RWPE1 (cell line): ENCODE measurements around the gene WDR91.
"Not testable (repeated sequence)": the region's sequence is repeated elsewhere in the genome, so short reads cannot be mapped to it uniquely, and the experiment has no call there.

Experiments used
- CTCF ChIA-PET: fragments of 350-600 bp; sonication (Branson Sonifier 250); formaldehyde crosslinking; extraction: SDS; loops from one replicate; lab custom pipeline; 2021; lab: Yijun Ruan, JAX
- POLR2A ChIA-PET: fragments of 400-600 bp; formaldehyde crosslinking; extraction: SDS; loops from one replicate; lab custom pipeline; 2020; ENCODE audit warnings: antibody characterized with exemption; ENCODE audit not compliant: low non-redundant PET; lab: Yijun Ruan, JAX
- DNase-seq: peaks from one replicate; pipeline ENCODE4 v3.0.0; 2012; ENCODE audit warnings: low spot score
- H3K27ac ChIP-seq: fragments of 450-650 bp; 2 replicates; pipeline ENCODE4 v1.5.1; 2017
- TF ChIP-seq, protein P1 (sequence below): fragments of 450-650 bp; conservative IDR thresholded peaks from 2 replicates; pipeline ENCODE4 v1.5.1; 2017; ENCODE audit warnings: low read depth, mild to moderate bottlenecking

The WDR91 gene

DNA sequence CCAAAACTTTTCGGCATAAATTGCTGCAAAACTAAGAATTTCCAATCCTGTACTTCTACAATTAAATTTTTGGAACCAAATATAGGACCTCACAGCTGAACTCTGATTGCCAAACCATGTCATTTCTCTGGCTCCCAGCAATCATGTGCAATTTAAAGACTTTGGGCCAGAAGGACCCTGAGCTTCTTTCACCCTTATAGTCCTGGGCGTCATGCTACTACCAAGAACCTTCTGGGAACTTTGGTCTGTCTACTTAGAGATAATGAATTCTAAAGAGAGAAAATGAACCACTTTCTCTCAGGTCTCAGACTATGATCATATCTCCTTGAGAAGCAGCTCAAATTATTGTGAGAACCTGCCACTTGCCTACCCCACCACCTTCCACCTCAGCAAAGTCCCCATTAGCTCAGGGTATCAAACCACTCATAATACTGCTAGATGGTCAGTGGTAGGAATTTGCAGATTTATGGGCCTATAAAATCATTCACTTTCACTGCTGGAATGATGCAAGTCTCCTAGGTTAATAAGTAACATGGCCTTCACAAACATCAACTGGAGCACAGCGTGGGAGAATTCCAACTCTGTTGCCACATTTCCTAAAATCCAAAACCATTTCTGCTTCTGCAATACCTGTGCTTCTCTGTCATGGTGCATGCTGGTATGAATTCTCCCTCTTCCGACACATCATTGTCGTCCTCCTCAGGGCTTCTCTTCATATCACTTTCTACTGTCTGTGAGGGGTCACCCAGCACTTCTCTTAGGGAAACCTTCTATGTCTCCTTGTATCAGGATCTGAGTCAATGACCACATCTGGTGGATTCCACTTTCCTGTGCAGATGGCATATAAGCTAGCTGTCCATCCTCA lies 6.6 kb upstream of the WDR91 start:
- POLR2A ChIA-PET, result no interaction called here
- no peak for DNase-seq
- TF ChIP-seq, protein P1, sequence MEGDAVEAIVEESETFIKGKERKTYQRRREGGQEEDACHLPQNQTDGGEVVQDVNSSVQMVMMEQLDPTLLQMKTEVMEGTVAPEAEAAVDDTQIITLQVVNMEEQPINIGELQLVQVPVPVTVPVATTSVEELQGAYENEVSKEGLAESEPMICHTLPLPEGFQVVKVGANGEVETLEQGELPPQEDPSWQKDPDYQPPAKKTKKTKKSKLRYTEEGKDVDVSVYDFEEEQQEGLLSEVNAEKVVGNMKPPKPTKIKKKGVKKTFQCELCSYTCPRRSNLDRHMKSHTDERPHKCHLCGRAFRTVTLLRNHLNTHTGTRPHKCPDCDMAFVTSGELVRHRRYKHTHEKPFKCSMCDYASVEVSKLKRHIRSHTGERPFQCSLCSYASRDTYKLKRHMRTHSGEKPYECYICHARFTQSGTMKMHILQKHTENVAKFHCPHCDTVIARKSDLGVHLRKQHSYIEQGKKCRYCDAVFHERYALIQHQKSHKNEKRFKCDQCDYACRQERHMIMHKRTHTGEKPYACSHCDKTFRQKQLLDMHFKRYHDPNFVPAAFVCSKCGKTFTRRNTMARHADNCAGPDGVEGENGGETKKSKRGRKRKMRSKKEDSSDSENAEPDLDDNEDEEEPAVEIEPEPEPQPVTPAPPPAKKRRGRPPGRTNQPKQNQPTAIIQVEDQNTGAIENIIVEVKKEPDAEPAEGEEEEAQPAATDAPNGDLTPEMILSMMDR, result no peak
- no peak overlapping the region for H3K27ac ChIP-seq
- CTCF ChIA-PET, result interaction anchor here (0.5 kb wide), 1 partner anchor 226 kb away, joined by 5 read pairs; no protein-coding TSS in a partner anchor

DNA sequence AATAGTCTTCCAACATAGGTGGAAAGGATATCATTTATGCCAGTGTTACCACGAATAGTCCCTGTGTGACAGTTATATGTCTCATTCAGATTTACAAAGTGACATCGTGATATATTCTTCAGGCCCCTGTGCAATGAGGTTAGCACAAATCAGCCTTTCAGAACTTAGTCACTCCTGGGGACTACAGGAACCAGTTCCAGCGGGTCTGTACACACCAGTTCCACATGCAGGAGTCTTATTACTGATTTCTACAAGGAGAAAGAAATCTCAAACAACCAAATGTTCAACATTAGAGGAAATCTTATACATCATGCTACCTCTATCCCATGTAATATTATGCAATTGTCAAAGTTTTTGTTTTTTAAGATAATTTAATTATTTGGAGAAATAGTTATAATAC lies 4.4 kb upstream of the WDR91 start:
- DNase-seq, result no peak
- no peak overlapping the region for H3K27ac ChIP-seq
- TF ChIP-seq, protein P1, result no peak
- POLR2A ChIA-PET, result no interaction called here
- CTCF ChIA-PET, result no interaction called here

DNA sequence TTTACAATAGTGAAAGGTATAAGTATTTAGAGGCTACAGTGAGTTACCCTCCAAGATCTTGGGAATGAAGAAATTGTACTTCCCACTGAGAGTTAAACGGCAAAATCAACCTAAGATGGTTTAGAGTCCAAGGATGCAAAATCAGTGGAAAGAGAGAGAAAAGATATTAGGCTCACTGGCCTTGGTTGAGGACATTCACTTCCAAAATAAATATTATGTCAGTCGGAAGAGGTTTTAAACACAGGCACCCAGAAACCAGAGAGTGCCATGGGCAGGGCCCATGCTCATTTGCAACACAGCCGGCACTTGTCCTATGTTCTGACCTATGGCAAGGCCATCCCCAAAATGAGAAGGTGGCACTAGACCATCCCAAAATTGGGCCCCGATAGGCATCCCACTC lies 3.9 kb upstream of the WDR91 start:
- DNase-seq, result no peak
- no peak overlapping the region for H3K27ac ChIP-seq
- TF ChIP-seq, protein P1, result no peak
- ChIA-PET CTCF (no interaction called here), POLR2A (no interaction called here)

DNA sequence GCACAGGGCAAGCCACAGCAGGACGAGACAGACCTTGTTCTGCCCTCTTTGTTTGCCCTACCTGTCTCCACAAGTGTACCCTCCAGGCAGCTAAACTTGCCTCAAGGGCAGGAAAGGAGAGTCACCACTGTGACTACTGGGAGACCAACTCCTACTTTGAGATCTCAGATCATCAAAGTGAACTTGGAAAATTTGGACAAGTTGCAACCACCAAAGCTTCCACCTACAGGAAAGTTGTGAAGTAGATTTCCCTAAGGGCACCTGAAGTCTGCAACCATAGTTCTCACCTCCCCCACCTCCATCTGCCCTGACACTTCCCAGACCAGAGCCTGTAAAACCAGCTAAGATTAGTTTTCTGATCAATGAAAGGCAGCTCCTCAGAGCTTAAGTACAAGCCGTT lies 2.5 kb upstream of the WDR91 start:
- no peak for DNase-seq
- ChIA-PET CTCF (no interaction called here), POLR2A (no interaction called here)
- TF ChIP-seq, protein P1, result no peak
- H3K27ac ChIP-seq, result no peak overlapping the region

DNA sequence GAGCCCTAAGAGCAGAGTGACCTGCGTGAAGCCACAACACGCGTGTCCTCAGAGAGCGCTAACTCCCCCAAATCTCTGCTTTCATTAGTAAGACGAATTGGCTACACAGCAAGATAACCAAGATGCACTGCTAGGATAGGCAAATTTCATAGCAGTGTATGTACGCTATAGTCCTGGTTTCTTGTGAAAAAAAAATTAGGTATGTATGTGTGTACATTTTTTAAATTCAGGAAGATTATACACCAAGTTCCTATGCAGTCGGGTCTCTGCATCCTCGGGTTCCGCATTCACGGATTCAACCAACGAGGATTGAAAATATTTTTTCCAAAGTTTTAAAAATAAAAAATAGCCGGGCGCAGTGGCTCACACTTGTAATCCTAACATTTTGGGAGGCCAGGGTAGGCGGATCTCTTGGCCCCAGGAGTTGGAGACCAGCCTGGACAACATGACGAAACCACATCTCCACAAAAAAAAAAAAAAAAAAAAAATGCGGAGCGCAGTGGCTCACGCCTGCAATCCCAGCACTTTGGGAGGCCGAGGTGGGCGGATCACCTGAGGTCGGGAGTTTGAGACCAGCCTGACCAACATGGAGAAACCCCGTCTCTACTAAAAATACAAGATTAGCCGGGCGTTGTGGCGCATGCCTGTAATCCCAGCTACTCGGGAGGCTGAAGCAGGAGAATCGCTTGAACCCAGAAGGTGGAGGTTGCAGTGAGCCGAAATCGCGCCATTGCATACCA lies 790 bp upstream of the WDR91 start:
- CTCF ChIA-PET, DNase-seq, POLR2A ChIA-PET: not testable (repeated sequence)
- H3K27ac ChIP-seq, result peak overlapping the region; percentile 80

DNA sequence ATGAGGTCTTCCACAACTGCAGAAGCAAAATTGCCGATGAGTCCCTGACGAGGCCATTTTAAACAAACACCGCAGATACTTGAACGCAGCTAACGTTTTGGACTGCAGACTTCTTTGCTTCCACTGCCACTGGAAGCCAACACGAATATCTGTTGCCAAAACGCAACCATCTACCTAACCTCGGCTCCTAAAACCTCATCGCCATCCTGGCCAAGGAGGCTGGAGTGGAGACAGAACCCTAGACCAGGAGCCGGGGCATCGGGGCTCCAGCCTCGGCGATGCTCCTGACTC lies 493 bp downstream of the WDR91 start:
- CTCF ChIA-PET, result no interaction called here
- DNase-seq, result no peak
- H3K27ac ChIP-seq, result peak overlapping the region; percentile 80
- TF ChIP-seq, protein P1, result no peak
- POLR2A ChIA-PET, result no interaction called here

DNA sequence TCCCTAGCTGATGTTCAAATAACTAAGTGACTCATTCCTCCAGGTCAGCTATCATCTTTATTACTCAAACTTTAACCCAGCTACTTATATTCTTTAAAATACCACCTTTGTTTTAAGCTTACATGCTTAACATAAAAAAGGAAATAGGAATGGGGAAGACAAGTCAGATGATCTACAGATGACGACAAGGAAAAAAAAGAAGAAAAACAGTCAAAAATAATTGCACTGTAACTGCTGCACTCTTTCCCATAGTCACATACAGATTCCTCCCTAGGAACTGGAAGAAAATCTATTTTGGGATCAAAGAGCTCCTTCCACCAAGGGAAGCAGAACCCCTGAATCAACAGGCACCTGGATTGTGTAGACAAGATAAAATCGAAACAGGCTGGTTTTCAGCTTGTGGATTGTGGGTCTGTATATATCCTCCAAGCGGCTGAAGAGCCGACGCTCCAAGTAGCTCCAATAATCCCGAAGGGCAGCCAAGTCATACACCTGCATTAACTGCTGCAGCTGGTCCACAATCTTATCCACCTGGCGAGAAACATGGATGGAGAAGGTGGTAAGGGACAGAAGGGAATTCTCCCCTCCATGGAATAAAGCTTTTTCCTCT lies 2.0 kb downstream of the WDR91 start:
- TF ChIP-seq, protein P1, result no peak
- DNase-seq, result no peak
- CTCF ChIA-PET, result no interaction called here
- H3K27ac ChIP-seq, result no peak overlapping the region
- POLR2A ChIA-PET, result no interaction called here
